Activated naive CD4-positive, alpha-beta T cell treated with anti-CD3 and anti-CD28 coated beads for 36 hours (primary cell): Measurements from ENCODE around the gene SMC5. TPM values are rescaled to one million over a fixed set of nuclear protein-coding genes. Genes with fewer than 3 reads are reported as not detected.
A peak's percentile ranks its signal among the peaks of the same experiment; 100 is the strongest.

Source experiments
- CTCF ChIA-PET: fragments of 350-600 bp; sonication (Branson Sonifier 250); formaldehyde crosslinking; loops from one replicate; lab custom pipeline; 2021; ENCODE audit warnings: antibody characterized with exemption; lab: Charles Lee
- DNase-seq: peaks from one replicate; pipeline ENCODE4 v3.0.0-alpha.2; 2020
- H3K27ac Mint-ChIP-seq: one replicate; pipeline ENCODE4 v1.8.0; 2021; ENCODE audit warnings: mild to moderate bottlenecking, mixed read lengths
- H3K27me3 Mint-ChIP-seq: one replicate; pipeline ENCODE4 v1.8.0; 2021; ENCODE audit warnings: low read depth, mixed read lengths
- H3K36me3 Mint-ChIP-seq: one replicate; pipeline ENCODE4 v1.8.0; 2021; ENCODE audit warnings: low read depth, mixed read lengths
- H3K4me1 Mint-ChIP-seq: one replicate; pipeline ENCODE4 v1.8.0; 2021; ENCODE audit warnings: low read depth, mixed read lengths
- H3K4me3 Mint-ChIP-seq: one replicate; pipeline ENCODE4 v1.8.0; 2021; ENCODE audit warnings: mild to moderate bottlenecking, moderate library complexity, mixed read lengths
- H3K9me3 Mint-ChIP-seq: one replicate; pipeline ENCODE4 v1.8.0; 2021; ENCODE audit warnings: mixed read lengths
- intact Hi-C: fragments of 100-400 bp; cut with micrococcal nuclease; formaldehyde crosslinking; loops from one replicate; pipeline ENCODE4 v1.15.1; 2023
- total RNA-seq, 2 experiments: library from RNA; stranded (reverse); gene quantifications; one replicate each; pipeline ENCODE4 v1.2.3, GENCODE V29; 2021

SMC5 gene
- total RNA-seq, 2 experiments from 2014 or later = 30.4 to 31.2 TPM

GRCh38 chr9:70278305-70278704 is 19.5 kb downstream of the SMC5 start:
- CTCF ChIA-PET = no interaction called here
- H3K9me3 Mint-ChIP-seq = no peaks in the 10 kb centered on the region
- intact Hi-C loops = loop anchor here (10.0 kb wide), 1 partner anchor 64 kb away; no protein-coding TSS in a partner anchor
- no peak overlapping the region for H3K4me3 Mint-ChIP-seq
- peaks cover 16% of the 10 kb centered on the region for H3K4me1 Mint-ChIP-seq
- DNase-seq = no peak
- H3K27ac Mint-ChIP-seq = no peak overlapping the region
- no peaks in the 10 kb centered on the region for H3K27me3 Mint-ChIP-seq
- H3K36me3 Mint-ChIP-seq = peaks cover 38% of the 10 kb centered on the region

GRCh38 chr9:70283848-70284247 is 25.1 kb downstream of the SMC5 start:
- Mint-ChIP-seq H3K9me3 (no peaks in the 10 kb centered on the region), H3K36me3 (peaks cover 53% of the 10 kb centered on the region), H3K4me1 (peaks cover 7% of the 10 kb centered on the region), H3K4me3 (no peak overlapping the region), H3K27me3 (no peaks in the 10 kb centered on the region), H3K27ac (peak overlapping the region; percentile 36)
- CTCF ChIA-PET = interaction anchor here (1.1 kb wide), 1 partner anchor 72 kb away, joined by 3 read pairs; no protein-coding TSS in a partner anchor
- intact Hi-C loops = no loop called here
- DNase-seq = no peak

GRCh38 chr9:70285246-70285645 is 26.5 kb downstream of the SMC5 start:
- Mint-ChIP-seq H3K36me3 (peaks cover 59% of the 10 kb centered on the region), H3K27ac (no peak overlapping the region), H3K4me1 (peaks cover 7% of the 10 kb centered on the region), H3K27me3 (no peaks in the 10 kb centered on the region), H3K9me3 (no peaks in the 10 kb centered on the region), H3K4me3 (no peak overlapping the region)
- CTCF ChIA-PET = no interaction called here
- DNase-seq = no peak
- intact Hi-C loops = loop anchor here (5.0 kb wide), 1 partner anchor 37 kb away; no protein-coding TSS in a partner anchor

- peaks cover 11% of the 10 kb centered on the region for H3K4me1 Mint-ChIP-seq
- intact Hi-C loops = loop anchor here (5.0 kb wide), 1 partner anchor 36 kb away; no protein-coding TSS in a partner anchor
- peaks cover 61% of the 10 kb centered on the region for H3K36me3 Mint-ChIP-seq
- no peaks in the 10 kb centered on the region for H3K9me3 Mint-ChIP-seq
- DNase-seq = no peak
- CTCF ChIA-PET = no interaction called here
- no peak overlapping the region for H3K27ac Mint-ChIP-seq
- no peak overlapping the region for H3K4me3 Mint-ChIP-seq
- no peaks in the 10 kb centered on the region for H3K27me3 Mint-ChIP-seq
Observed at GRCh38 chr9:70285981-70286598, 27.3 kb downstream of the SMC5 start.

- CTCF ChIA-PET = no interaction called here
- H3K27ac Mint-ChIP-seq = no peak overlapping the region
- intact Hi-C loops = no loop called here
- no peak for DNase-seq
- H3K9me3 Mint-ChIP-seq = peaks cover 4% of the 10 kb centered on the region
- H3K36me3 Mint-ChIP-seq = peaks cover 69% of the 10 kb centered on the region
- H3K27me3 Mint-ChIP-seq = no peaks in the 10 kb centered on the region
- H3K4me1 Mint-ChIP-seq = peaks cover 14% of the 10 kb centered on the region
- H3K4me3 Mint-ChIP-seq = no peak overlapping the region
Observed at GRCh38 chr9:70290626-70291025, 31.8 kb downstream of the SMC5 start.

- no peak for DNase-seq
- peaks cover 17% of the 10 kb centered on the region for H3K4me1 Mint-ChIP-seq
- CTCF ChIA-PET = interaction anchor here (0.6 kb wide), 2 partner anchors 28 to 144 kb away, joined by 4 to 5 read pairs; no protein-coding TSS in a partner anchor
- no peaks in the 10 kb centered on the region for H3K27me3 Mint-ChIP-seq
- H3K27ac Mint-ChIP-seq = no peak overlapping the region
- intact Hi-C loops = no loop called here
- H3K36me3 Mint-ChIP-seq = peaks cover 69% of the 10 kb centered on the region
- H3K4me3 Mint-ChIP-seq = no peak overlapping the region
- H3K9me3 Mint-ChIP-seq = peaks cover 4% of the 10 kb centered on the region
Observed at GRCh38 chr9:70291446-70291845, 32.7 kb downstream of the SMC5 start.

- Mint-ChIP-seq H3K4me1 (peaks cover 17% of the 10 kb centered on the region), H3K27ac (no peak overlapping the region), H3K36me3 (peaks cover 65% of the 10 kb centered on the region), H3K27me3 (no peaks in the 10 kb centered on the region), H3K9me3 (peaks cover 4% of the 10 kb centered on the region), H3K4me3 (no peak overlapping the region)
- intact Hi-C loops = no loop called here
- DNase-seq = no peak
- CTCF ChIA-PET = no interaction called here
Observed at GRCh38 chr9:70292253-70292652, 33.5 kb downstream of the SMC5 start.

GRCh38 chr9:70293214-70293613 is 34.4 kb downstream of the SMC5 start:
- H3K36me3 Mint-ChIP-seq = peaks cover 60% of the 10 kb centered on the region
- DNase-seq = no peak
- H3K27ac Mint-ChIP-seq = no peak overlapping the region
- H3K9me3 Mint-ChIP-seq = peaks cover 4% of the 10 kb centered on the region
- CTCF ChIA-PET = no interaction called here
- H3K4me1 Mint-ChIP-seq = peaks cover 17% of the 10 kb centered on the region
- no peaks in the 10 kb centered on the region for H3K27me3 Mint-ChIP-seq
- H3K4me3 Mint-ChIP-seq = no peak overlapping the region
- intact Hi-C loops = no loop called here

- Mint-ChIP-seq H3K36me3 (peaks cover 56% of the 10 kb centered on the region), H3K4me1 (peaks cover 13% of the 10 kb centered on the region), H3K27me3 (no peaks in the 10 kb centered on the region), H3K4me3 (no peak overlapping the region), H3K9me3 (no peaks in the 10 kb centered on the region), H3K27ac (no peak overlapping the region)
- no peak for DNase-seq
- intact Hi-C loops = no loop called here
- CTCF ChIA-PET = interaction anchor here (0.6 kb wide), 1 partner anchor 599 kb away, joined by 5 read pairs; no protein-coding TSS in a partner anchor
Observed at GRCh38 chr9:70297141-70297540, 38.4 kb downstream of the SMC5 start.

- CTCF ChIA-PET = interaction anchor here (0.7 kb wide), 1 partner anchor 189 kb away, joined by 3 read pairs; no protein-coding TSS in a partner anchor
- no peak overlapping the region for H3K4me3 Mint-ChIP-seq
- H3K27ac Mint-ChIP-seq = no peak overlapping the region
- intact Hi-C loops = no loop called here
- no peak for DNase-seq
- peaks cover 50% of the 10 kb centered on the region for H3K36me3 Mint-ChIP-seq
- H3K27me3 Mint-ChIP-seq = no peaks in the 10 kb centered on the region
- peaks cover 13% of the 10 kb centered on the region for H3K4me1 Mint-ChIP-seq
- H3K9me3 Mint-ChIP-seq = no peaks in the 10 kb centered on the region
Observed at GRCh38 chr9:70298245-70298771, 39.5 kb downstream of the SMC5 start.

- H3K9me3 Mint-ChIP-seq = no peaks in the 10 kb centered on the region
- no peak overlapping the region for H3K4me3 Mint-ChIP-seq
- H3K4me1 Mint-ChIP-seq = no peaks in the 10 kb centered on the region
- no peaks in the 10 kb centered on the region for H3K27me3 Mint-ChIP-seq
- H3K36me3 Mint-ChIP-seq = peaks cover 50% of the 10 kb centered on the region
- intact Hi-C loops = no loop called here
- CTCF ChIA-PET = interaction anchor here (1.6 kb wide), 1 partner anchor 299 kb away, joined by 6 read pairs; no protein-coding TSS in a partner anchor
- no peak for DNase-seq
- no peak overlapping the region for H3K27ac Mint-ChIP-seq
Observed at GRCh38 chr9:70303268-70303667, 44.5 kb downstream of the SMC5 start.

GRCh38 chr9:70304810-70305209 is 46.0 kb downstream of the SMC5 start:
- DNase-seq = no peak
- no peak overlapping the region for H3K27ac Mint-ChIP-seq
- no peaks in the 10 kb centered on the region for H3K4me1 Mint-ChIP-seq
- no peaks in the 10 kb centered on the region for H3K27me3 Mint-ChIP-seq
- intact Hi-C loops = no loop called here
- H3K4me3 Mint-ChIP-seq = no peak overlapping the region
- CTCF ChIA-PET = interaction anchor here (0.7 to 1.6 kb wide), 2 partner anchors 298 to 458 kb away, joined by 3 to 6 read pairs; no protein-coding TSS in a partner anchor
- no peaks in the 10 kb centered on the region for H3K9me3 Mint-ChIP-seq
- H3K36me3 Mint-ChIP-seq = peaks cover 48% of the 10 kb centered on the region

- DNase-seq = no peak
- CTCF ChIA-PET = interaction anchor here (0.6 kb wide), 1 partner anchor 111 kb away, joined by 4 read pairs; no protein-coding TSS in a partner anchor
- H3K4me1 Mint-ChIP-seq = no peaks in the 10 kb centered on the region
- no peak overlapping the region for H3K27ac Mint-ChIP-seq
- no peaks in the 10 kb centered on the region for H3K27me3 Mint-ChIP-seq
- intact Hi-C loops = no loop called here
- H3K9me3 Mint-ChIP-seq = no peaks in the 10 kb centered on the region
- peaks cover 35% of the 10 kb centered on the region for H3K36me3 Mint-ChIP-seq
- no peak overlapping the region for H3K4me3 Mint-ChIP-seq
Observed at GRCh38 chr9:70315389-70315788, 56.6 kb downstream of the SMC5 start.
